GM19455 (cell line): ENCODE measurements around the gene LRFN2.

Experiments
- ATAC-seq: cut with Tn5 transposase; IDR thresholded peaks from one replicate; pipeline ENCODE4 v1.9.1; 2021; ENCODE audit not compliant: unreplicated experiment

LRFN2 gene

DNA sequence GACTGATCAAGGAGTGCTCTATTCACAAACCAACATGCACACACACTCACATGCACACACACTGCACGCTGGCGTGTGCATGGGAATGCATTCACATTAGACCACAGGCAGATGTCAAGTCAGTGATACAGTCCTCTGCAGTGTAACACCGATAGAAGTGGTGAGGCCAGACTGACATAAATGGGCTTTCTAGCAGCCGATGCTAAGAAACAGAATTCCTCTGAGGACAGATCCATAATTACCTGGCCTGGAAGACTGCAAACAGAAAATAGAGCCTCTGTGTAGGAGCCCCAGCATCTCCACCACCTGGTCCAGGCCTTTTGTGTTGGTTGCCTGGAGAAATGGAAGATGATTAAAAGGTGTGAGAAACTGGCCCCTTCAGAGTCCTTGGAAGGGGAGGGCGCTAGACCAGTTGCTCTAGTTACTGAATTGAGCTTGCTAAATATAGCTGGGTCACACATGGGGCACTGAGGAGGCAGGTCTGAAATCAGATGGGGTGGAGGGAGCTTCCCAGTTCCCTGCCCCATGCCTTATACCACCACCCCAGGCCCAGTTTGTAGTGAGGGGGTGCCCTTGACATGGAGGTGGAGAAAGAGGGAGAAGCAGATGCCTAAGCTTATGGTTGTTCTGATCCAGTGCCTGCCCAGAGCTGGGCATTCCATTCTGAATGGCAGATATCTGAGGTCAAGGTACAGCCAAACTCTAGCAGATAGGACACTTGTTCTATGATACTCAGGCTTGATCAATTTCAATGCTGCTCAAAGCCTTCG lies 233.8 kb downstream of the LRFN2 start:
- no peak for ATAC-seq

DNA sequence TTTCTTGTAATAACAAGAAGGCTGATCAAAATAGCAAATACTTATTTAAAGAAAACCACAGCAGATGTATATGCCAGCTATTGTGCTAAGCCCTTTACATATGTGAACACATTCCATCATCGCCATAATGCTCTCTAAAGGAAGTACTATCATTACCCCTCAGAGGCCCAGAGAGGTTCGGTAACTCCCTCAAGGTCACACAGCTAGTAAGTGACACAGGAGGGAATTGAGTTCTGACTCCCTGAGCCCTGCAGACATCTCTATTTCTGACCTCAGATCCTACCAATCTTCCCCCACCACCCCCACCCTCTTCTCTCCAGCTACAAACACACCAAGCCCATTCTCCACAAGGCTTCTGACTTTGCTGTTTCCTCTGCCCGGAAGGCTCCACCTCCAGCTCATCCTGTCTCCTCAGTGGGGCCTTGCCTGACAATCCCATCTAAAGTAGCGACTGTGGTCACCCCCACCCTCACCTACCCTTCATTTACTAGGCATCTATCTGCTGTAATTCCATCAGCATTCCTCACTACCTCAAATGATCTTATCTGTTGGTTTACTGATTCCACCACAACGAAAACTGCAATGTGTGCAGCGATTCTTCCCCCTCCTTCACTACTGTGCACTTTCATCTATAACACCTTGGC lies 234.5 kb downstream of the LRFN2 start:
- no peak for ATAC-seq

DNA sequence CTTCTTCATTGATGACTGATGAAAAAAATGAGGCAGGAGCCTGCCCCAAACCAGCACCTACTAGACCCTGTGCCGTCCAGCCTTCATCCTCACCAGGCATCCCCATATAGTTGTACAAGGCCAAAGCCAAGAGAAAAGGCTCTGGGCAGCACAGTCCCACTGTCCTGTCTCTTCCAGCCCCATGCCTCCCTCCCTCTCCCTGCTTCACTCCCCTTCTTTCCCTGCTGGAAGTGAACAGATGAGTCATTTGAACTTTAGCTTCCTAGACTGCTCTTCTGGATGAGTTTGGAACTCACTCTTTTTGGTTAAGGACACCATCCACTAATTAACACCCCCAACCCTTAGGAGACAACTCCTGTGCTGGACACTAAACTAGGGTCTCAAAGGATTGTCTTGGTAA lies 235.2 kb downstream of the LRFN2 start:
- no peak for ATAC-seq

DNA sequence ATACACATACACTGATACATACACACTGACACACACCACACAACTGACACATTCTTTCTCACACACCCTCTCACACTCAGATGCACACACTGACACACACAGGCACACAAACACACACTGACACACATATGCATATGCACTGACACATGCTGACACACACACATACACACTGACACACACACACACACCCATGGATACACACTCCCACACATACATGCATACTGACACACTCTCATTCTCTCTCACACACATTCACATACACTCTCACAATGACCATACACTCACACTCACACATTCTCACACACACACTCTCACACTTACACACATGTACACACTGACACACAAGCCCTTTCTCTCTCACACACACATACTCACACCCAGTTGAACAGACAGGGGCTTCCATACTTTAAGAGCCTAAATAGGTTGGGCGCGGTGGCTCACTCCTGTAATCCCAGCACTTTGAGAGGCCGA lies 236.4 kb downstream of the LRFN2 start:
- ATAC-seq: no peak

DNA sequence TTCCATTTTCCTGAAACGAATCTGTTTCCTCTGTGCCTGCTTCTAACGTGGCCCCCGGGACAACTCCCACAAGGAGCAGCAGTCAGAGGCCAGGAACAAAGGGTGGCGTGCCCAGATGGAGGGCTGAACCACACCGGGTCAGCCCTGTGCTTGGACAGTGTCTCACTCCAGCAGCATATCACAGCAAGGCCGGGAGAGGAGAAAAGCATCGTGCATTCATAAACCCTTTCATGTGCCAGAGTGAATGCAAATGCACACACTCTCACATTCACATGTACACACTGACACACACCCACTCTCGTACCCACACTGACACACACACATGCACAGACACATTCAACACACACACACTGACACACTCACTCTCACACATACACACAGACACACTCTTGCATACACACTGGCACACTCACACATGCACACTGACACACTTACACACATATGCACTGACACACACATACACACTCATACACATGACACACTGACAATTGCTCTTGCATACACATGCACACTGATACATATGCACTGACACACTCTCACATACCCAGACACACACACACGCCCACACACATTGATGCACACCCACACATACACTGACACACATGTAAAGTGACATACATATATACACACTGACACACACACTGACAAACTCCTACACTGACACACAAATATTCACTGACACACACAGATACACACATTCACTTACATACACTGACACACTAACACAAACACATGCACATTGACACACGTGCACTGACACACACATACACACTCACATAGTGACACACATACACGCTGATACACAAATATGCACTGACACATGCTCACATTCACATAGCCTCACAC lies 237.0 kb downstream of the LRFN2 start:
- ATAC-seq: no peak

DNA sequence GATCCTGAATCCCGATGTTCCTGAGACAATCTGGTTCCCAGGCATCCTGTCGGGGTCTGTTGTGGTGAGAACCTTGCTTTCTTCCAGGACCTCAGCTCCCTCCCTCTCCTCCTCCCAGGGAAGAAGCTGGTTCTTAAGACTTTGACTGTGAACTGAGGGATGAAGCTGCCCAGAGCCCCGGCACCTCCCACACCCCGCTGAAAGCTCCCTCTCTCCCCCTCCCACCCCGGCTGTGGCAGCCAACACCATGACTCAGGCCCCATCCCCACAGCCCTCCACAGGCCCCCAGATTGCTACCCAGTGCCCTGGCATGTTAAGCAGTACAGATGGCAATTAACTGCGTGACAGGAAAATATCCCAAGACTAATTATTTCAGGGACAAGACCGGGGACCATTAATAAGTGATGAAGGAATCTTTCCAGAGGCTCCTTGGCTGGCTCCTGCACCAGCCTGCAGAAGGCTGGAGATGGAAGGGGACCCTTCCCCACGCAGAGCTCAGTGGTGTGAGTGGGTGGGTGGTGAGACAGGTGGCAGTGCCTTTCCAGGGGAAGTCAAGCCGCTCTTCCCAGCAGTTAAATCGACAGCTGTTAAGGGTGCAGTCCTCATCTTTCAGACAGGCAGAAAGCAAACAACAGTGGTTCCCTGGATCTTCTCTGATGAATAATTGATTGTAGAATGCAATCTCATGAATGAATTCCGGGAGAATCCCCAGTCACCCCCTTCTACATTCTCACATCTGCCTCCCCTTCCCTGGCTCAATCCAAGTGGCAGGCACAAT lies 237.9 kb downstream of the LRFN2 start:
- no peak for ATAC-seq

DNA sequence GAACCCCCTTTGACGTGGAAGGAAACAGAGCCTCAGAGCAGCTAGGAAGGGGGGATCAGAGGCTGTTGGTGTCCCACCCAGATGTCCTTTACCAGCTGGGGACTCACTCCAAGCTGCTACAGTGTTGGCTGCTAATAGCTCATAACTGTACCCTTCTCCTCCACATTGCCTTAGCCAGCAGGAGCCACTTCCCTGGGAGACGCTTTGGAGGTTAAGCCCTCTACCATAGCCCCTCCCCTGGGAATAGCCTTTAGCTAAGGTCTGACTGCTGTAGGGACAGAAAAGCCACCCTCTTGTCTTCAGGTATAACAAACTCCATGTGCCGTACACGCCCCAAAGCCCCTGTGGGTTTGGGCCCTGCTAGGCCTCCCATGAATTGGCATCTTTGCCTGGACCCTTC lies 238.6 kb downstream of the LRFN2 start:
- no peak for ATAC-seq

DNA sequence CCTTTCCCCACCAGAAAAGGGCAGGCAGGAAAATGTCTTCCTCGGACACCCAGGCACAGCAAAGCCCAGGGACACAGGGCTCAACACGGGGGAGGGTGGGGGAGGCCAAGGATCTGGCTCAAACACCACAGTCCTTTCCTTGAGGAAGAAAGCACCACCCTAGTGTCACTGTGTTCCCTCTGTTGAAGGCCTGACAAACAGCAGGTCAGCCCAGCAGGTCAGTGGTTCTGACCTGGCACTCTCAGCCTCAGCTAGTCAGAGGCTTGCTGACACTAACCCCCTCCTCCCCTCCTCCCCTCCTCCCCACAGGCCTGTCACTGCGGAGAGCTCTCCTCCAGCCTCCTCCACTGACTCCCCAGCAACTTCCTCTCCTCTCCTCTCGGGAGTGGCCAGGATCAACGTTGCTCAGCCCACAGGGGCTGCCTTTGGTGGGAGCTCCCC lies 239.6 kb downstream of the LRFN2 start:
- ATAC-seq: no peak

DNA sequence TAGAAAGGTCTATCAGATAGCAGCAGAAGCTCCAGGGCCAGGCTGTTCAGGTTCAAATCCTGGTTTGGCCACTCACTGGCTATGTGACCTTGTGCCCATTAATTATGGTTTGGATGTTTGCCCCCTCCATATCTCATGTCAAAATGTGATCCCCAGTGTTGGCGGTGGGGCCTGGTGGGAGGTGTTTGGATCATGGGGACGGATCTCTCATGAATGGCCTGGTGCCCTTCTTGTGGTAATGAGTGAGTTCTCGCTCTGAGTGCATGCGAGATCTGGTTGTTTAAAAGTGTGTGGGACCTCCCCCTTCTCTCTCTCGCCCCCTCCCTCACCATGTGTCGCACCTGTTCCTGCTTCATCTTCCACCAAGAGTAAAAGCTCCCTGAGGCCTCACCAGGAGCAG lies 240.9 kb downstream of the LRFN2 start:
- no peak for ATAC-seq

DNA sequence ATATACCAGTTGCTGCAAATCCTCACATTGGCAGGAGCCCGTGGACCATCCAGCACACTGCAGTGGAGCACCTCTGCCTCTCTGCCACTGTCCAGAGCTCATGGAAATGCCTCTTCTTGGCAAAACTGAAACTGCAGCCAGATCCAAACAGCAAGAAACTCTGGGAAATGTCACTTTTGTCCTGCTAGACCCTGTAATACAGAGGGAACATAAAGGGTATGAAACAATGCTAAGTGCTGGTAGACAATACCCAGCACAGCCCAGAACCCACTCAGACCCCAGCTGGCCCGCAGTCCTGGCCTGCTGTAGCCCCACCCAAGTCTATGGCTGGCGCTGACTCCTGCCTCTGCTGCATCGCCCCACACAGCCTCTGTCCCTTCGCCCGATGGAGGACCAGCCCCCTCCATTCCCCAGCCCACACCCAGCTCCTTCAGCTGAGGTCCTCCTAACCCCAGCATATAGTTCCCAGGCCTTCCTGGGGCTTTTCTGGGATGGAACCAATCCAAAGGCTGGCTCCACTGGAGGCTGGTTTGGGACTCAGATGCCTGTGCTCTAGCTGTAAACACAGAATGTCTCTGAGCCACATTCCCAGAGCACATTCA lies 242.5 kb downstream of the LRFN2 start:
- ATAC-seq: no peak

DNA sequence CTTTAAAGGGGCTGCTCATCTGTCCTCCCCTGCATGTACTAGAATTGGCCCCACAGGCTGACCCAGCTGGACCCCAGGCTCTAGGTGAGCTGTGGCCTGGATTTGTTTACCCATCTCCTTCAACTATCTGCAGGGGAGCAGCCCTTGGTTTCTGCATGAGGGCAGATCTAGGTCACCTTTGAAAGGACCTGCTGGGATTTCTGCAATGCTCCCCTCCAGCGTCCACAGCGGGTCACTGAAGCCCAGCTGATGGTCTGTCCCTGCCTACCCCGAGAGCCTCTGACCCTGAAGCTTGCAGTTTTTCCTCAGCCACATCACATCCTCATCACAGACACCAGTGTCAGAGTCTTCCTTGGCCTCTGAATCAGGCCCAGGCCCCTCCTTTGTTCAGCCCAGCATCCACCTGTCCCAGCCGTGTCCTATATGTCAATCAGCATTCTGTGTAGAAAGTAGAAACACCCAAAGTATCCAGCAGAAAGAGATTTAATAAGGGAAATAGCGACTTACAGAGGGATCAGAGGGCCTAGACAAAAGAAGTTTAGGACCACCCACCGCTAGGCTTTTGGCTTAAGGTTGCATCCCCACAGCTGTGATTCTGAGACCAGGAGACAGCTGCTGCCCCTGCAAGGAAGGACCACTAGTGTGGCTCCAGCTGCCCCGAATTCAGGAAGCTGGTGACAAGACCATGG lies 243.1 kb downstream of the LRFN2 start:
- no peak for ATAC-seq

DNA sequence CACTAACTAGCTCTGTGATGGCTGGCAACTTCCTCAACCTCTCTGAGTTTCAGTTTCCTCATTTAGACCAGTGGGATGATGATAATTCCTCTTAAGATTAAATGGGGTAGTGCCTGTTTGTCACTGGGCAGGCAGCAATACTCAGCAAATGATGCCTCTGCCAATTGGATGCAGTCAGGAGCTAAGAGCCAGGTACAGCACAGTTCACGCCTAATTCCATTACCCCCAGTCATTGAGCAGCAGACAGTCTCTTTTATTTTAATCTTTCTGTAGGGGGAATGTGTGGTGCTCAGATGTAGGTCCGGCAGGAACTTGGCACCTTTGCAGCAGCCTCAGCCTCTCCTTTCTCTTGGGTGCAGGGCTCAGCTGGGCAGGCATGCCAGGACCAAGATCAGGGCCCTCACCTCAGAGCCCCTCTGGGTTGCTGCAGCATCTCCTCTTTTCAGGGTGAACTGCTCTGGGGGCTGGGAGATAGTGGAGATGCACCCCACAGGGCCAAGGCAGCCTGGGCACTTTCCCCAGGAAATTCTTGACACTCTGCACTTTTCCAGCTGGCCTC lies 243.8 kb downstream of the LRFN2 start:
- ATAC-seq: no peak

DNA sequence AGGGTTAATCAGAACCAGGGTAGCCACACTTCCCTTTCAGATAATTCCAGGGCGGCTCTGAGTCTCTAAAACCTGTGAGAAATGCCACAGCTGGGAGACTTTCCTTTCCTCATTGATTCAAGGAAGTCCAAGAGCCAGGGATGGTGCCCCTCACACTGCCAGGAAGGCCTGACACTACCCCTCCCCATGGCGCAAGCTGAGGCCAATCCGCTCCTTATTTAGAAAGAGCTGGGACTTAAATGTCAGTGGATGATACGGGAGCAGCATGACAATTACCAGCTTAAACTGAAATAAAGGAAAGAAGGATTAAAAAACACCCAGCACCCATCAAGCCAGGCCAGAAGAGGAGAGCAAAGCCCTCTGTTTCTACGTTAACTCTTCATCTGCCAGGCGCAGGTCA lies 244.4 kb downstream of the LRFN2 start:
- no peak for ATAC-seq

DNA sequence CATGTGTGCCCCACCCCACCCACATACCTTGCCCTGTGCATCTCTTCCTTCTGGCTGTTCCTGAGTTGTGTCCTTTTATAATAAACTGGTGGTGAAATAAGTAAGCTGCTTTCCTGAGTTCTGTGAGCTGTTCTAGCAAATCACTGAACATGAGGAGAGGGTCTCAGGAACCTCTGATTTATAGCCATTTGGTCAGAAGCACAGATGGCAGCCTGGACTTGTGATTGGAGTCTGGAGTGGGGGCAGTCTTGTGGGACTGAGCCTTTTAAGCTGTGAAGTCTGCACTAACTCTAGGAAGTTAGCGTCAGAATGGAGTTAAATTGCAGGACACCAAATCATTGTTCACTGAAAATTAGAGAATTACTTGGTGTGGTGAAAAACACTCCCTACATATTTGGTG lies 245.4 kb downstream of the LRFN2 start:
- no peak for ATAC-seq
